ENCODE results near the gene WNT8B.

Gene WNT8B

DNA sequence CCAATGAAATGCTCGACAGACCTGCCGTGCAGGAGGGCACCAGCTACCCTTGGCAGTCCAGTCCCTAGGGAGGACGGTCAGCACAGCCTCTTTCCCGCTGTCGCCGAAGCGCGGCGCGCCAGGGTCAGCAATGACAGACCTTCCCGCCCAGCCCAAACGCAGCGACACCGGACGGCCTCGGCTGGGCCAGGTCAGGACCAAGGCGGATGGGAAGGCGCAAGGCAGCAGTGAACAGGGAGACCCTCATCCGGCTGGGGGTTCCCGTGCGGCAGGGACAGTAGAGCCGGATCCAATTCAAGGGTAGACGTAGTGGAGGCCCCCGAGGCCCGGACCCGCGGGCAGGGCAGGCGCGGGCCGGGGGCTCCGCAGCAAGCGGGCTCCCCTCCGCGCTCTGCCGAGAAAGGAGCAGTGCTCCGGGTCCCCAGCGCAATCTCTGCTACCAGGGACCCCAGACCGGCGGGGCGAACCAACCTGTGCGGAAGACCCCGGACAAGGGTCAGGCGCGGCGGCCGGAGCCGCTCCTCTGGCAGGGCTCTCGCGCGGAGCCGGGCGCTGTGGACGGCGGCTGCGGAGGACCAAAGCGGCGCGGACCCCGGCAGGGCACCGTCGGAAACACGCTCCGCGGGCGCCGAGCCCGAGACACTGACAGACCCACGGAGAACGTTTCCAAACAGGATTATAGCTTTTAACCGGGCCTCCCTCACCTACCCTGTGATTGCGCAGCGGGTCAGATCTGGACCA is 56.7 kb downstream of the WNT8B start, which contains the start of gene SEC31B:
Gene SEC31B, minus strand, starts transcription at position 551 of the 741 bp plus-strand sequence. CDS start 2,909 bp downstream, outside the sequence.
- DNase-seq = peak in 1 of 2 experiments; percentile 74

DNA sequence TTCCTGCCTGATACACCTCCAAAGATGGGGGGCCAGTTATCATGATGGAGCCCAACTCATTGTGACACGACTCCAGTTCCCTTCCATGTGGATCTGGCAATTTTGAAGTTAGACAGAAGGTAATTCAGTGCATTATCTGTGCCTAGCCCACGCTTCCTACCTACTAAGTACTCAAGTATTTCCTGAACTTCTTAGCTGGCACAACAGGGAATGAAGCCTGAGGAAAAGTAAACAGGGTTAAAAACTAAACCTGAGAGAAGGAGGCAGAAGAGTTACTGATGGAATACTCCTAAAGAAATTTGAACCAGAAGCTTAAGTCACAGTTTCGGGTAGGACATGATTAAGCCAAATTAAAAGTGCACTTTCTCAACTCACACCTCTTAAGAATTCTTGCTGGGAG is 58.0 kb downstream of the WNT8B start:
- DNase-seq = no peak

DNA sequence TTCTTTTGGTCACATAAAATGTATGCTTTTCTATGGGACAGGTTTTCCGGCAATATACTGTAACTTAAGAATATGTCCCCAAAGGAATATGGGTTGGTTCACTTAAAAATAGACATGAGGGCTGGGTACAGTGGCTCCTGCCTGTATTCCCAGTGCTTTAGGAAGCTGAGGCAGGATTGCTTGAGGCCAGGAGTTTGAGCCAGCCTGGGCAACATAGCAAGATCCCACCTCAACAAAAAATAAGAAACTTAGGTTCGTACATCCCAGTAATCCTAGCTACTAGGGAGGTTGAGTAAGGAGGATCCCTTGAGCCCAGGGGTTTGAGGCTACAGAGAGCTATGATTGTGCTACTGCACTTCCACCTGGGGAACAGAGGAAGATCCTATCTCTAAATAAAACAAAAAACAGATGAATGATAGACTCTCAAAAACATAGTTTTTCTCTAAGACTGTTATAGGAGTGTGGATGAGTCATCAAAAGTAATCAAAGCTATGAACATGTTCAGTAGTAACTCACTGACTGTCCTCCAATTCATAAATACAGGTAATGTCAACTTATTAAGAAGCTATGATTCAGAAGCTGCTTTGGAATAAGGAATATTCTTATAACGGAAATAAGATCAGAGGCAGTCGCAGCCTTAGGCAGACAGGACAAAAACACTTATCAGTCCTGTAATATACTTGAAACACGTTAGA is 59.4 kb downstream of the WNT8B start:
- no peak for DNase-seq

DNA sequence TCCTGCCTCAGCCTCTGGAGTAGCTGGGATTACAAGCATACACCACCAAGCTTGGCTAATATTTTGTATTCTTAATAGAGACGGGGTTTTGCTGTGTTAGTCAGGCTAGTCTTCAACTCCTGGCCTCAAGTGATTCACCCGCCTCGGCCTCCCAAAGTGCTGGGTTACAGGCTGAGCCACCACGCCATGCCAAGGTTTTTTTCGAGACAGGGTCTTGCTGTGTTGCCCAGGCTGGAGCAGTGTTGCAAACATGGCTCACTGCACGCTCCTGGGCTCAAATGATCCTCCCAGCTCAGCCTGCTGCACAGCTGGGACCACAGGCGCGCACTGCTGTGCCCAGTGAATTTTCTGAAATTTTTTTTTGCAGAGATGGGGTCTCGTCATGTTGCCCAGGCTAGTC is 60.1 kb downstream of the WNT8B start:
- DNase-seq = no peak

DNA sequence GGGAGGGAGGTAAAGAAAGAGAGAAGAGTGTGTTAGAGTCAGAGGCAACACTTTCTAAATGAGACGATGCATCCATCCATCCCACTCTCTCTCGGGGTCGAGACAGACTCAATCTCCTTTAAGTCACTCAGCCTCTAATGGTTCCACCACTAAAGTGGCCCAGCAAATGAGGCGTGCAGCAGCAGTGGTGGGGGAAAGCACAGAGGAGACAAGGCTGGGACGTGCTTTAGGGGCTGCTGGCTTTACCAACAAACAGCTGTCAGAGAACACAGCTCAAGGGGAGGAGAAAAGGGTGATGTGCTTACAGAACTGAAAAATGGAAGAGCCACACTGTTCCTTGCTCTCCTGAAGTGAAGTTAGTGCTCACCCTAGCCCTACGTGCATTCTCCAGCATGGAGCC is 61.4 kb downstream of the WNT8B start:
- no peak for DNase-seq

DNA sequence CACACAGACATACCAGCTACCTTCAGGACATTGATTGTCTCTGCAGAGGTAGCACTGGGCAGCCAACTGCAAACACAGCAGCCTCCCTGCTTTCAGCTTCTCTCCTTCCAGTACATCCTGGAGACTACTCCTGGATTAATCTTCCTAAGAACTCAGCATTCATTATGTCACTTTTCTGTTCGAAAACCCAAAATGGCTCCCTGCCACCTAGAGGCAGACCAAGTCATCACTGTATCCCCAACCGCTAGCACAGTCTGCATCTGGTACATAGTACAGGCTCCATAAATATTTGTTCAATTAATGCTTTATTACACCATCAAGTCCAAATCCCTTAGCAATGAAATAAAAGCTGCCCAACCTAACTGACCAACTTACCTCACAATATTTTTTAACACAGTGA is 61.8 kb downstream of the WNT8B start:
- DNase-seq = no peak

DNA sequence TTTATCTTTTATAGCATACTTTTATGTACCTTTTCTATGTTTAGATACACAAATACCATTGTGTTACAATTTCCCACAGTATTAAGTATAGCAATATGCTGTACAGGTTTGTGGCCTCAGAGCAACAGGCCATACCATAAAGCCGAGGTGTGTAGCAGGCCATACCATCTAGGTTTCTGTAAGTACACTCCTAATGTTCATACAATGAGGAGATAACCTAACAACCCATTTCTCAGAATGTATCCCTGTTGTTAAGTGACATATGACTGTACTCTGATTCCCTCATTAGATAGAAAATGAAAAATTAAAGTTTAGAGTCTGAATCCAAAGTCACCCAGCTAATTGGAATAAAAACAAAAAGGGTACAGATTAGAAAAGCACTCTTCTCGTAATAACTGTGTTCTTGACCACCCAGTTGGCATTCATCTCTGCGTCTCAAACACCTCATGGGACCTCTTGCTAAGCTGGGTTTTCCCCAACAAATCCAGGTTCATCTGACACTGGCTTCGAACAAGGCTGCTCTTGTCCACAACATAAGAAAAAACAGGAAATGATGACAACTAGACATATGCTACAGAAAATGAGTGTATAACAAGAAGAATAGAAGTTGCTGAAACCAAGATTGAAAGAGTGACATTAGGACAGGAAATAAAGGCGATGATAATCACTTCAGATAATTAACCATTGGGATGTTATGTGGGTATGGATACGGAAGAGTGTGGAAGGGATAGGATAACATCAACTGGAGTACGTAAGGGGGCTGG is 65.5 kb downstream of the WNT8B start:
- DNase-seq = no peak

DNA sequence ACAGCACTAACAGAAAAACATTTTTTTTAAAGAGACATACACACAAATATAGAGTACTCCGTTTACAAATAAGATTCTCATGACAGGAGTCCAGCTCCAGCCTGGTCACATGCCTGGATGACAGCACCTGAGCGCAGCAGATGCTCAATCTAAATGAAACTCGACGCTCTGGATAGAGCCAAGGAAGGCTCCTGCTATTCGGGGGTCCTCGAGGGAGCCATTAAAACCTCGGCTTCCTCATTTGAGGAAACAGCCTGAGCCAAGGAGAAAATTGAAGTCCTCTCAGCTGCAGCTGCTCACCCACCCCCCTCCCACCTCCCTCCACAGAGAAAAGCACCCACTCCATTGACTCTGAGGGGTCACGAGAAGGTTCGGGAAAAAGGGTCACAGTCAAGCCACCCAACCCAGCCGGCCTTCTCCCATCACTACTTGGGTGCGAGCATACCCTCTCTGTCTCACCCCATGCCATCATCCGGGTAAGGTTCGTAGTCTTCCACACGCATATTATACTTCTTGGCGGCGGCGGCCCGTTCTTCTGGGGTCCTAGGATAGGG is 66.2 kb downstream of the WNT8B start:
- peak in 1 of 2 experiments; percentile 19 for DNase-seq

DNA sequence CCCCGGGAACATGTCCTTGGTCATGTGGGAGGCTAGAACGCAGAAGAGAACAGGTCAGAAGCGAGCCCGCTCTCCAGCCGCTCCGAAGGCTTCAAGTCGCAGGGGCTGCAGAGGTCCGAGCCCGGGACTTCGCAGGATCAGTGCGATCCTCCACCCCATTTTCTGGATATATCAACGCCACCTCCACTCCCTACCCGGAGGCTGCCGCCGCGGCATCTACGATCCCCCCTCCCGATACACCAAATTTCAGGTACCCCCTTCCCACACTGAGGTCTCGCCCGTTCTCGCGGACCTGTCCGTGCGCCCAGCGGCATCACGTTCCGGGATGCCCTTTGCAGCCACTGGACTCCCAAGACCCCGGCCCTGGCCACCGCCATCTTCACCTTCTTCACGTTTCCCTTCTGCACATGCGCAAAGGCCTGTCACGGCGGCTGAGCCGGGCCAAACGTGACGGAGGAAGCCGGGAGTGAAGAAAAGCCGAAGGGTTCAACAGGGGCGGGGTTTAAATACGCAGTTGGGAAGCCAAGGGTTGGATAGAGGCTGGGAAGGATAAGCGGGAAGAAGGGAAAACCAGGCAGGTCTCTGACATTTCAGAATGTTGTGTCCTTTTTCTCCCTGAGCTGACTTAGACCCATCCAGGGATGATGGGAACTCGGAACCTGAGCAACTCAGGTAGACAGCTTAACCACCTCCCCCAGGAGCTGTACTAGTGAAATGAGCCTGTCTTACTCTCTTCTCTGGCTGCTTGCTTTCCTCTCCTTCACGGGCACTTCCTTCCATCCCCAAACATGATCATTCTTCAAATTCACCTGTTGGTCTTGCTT is 66.9 kb downstream of the WNT8B start, which contains the start of gene NDUFB8:
Gene NDUFB8, minus strand, starts transcription at position 397 of the 824 bp plus-strand sequence. Its CDS starts 20 bp downstream, at position 377.
- peak; percentile 55 to 87 for DNase-seq

DNA sequence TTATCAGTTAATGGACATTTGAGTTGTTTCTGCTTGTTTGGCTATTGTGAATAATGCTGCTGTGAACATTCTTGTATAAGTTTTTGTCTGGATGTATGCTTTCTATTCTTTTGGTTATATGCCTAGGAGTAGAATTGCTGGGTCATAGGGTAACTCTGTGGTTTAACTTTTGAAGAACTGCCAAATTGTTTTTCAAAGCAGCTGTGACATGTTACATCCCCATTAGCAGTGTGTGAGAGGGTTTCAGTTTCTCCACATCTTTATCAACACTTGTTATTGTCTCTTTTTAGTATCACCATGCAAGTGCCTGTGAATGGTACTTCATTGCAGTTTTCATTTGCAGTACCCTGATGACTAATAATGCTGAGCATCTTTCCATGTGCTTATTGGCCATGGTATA is 69.0 kb downstream of the WNT8B start:
- no peak for DNase-seq
